Astrocyte of the cerebellum (primary cell): ENCODE results near the gene PRKAR2B.

Experiments
- DNase-seq: peaks from one replicate; pipeline ENCODE4 v3.0.0-alpha.2; 2011; ENCODE audit warnings: low read depth
- H3K4me3 ChIP-seq: 2 replicates; pipeline ENCODE4 v1.5.1; 2011; ENCODE audit warnings: mild to moderate bottlenecking, low read depth, low read length, moderate library complexity
- in situ Hi-C: cut with HindIII; loops from 2 replicates; pipeline ENCODE4 v1.10.0; 2017; ENCODE audit warnings: low sequenced_read_pairs
- TF ChIP-seq, protein P1 (sequence below): IDR thresholded peaks from 2 replicates; pipeline ENCODE4 v1.5.1; 2012; ENCODE audit warnings: low read length, low read depth, moderate library complexity, mild to moderate bottlenecking; ENCODE audit errors: missing control alignments

The PRKAR2B gene

DNA sequence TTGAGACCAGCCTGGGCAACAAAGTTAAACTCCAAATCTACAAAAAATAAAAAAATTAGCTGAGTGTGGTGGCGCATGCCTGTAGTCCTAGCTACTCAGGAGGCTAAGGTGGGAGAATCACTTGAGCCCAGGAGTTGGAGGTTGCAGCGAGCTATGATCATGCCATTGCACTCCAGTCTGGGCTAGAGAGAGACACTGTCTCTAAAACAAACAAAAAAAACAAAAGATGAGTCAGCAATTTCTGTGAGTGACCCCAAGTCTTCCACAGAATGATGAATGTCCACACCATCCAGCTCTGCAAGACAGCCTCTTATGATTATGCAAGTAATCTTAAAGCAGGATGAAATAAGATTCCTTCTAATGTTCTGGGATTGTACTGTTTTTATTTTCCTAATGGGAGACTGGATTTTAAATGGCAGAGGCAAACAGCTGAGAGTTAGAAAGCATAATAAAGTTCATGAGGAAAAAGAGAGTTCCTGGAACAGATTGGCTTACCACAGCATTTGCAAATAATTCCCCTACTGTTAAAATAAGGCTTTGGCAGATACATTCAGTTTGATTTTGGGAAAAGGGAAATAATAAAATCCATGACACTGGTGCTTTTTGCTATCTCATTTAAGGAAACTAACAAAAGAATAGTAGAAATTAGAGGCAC lies 18.9 kb upstream of the PRKAR2B start:
- H3K4me3 ChIP-seq: no peak overlapping the region
- in situ Hi-C loops: no loop called here
- DNase-seq: no peak
- TF ChIP-seq, protein P1, sequence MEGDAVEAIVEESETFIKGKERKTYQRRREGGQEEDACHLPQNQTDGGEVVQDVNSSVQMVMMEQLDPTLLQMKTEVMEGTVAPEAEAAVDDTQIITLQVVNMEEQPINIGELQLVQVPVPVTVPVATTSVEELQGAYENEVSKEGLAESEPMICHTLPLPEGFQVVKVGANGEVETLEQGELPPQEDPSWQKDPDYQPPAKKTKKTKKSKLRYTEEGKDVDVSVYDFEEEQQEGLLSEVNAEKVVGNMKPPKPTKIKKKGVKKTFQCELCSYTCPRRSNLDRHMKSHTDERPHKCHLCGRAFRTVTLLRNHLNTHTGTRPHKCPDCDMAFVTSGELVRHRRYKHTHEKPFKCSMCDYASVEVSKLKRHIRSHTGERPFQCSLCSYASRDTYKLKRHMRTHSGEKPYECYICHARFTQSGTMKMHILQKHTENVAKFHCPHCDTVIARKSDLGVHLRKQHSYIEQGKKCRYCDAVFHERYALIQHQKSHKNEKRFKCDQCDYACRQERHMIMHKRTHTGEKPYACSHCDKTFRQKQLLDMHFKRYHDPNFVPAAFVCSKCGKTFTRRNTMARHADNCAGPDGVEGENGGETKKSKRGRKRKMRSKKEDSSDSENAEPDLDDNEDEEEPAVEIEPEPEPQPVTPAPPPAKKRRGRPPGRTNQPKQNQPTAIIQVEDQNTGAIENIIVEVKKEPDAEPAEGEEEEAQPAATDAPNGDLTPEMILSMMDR: no peak

DNA sequence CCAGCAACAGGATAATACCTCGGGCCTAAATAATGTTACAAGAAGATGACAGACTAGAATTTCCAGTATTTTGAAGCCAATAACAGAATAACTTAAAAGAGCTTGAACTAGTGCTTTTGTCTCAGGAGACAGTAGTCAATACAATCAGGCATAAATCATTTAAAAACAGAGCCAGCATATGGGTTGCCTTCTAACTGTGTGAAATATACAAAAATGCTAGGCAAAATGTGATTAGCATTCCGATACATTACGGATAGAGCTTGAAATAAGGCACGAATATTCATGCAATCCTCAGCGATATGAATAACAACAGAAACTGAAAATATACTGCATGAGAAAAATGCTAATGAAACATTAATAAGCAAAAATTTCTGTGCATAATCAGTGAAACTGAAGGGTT lies 18.3 kb upstream of the PRKAR2B start:
- in situ Hi-C loops: no loop called here
- DNase-seq: no peak
- TF ChIP-seq, protein P1: no peak

DNA sequence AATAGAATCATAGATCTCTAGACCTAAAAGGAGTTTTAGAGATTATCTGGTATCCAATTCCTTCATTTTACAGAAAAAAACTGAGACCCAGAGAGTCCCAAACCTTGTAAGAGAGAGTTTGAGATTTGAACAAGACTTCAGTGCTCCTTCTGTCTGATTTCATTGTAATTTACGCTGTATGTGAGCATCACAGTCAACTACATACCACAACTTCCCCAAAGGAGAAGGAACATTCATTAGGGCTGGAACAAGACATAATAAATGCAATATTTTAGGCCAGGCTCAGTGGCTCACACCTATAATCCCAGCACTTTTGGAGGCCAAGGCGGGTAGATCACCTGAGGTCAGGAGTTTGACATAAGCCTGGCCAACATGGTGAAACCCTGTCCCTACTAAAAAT lies 17.3 kb upstream of the PRKAR2B start:
- H3K4me3 ChIP-seq: no peak overlapping the region
- TF ChIP-seq, protein P1: no peak
- no peak for DNase-seq
- in situ Hi-C loops: no loop called here

More for the DNA sequence above, 18.3 kb upstream of the PRKAR2B start:
- H3K4me3 ChIP-seq: no peak overlapping the region

DNA sequence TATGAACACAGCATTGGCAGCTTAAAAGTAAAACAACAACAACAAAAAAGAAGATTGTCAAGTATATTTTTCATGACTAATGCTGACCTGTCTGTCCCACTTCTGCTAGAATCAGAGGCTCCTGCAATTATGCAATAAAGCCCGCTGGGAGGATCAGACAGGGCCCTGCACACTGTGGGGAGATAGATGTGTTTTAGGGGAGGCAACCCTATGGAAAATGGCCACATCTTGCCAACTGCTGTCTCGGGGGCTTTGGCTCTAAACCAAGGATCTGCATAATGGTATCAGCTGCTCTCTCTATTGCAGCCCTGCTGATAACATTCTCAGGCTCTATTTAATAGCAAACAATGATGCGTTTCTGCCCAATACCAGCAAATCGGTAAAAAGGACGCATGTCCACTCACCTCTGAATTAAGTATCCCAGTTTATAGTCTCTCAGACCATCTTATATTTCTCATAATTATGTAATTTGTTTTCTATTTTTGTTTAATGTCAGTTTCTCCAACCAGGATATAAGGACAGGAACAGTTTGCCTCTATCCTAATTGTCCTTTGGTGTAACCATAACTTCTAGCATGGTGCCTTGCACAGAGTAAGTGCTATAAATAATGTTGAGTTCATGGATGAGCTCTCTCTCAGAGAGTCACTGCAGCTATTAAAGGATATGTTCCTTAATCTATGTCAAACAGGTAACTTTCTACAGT lies 15.3 kb upstream of the PRKAR2B start:
- TF ChIP-seq, protein P1: no peak
- in situ Hi-C loops: no loop called here
- H3K4me3 ChIP-seq: no peak overlapping the region
- DNase-seq: no peak

DNA sequence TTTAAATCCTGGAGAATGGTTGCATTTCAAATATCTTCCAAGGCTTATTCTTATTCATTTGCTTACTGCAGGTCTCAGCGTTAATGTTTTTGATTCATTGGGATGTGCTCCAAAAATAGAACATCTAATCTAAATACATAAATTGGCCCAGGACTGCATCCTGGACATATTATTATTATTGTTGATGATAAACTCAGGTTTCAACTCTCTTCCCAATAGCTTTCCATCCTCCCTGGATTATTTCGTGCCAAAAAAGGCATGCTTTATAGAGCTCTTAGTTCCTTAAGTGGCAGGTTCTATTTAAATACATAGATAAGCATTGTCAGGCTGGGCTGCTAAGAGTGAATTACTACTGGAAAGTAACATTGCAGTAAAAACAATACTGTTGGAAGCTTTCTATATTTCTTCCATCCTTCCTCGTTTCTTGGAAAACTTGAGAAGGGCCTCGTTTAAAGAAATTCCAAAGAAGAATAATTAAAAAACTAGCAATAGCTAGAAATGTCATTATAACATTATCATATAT lies 14.7 kb upstream of the PRKAR2B start:
- H3K4me3 ChIP-seq: no peak overlapping the region
- in situ Hi-C loops: no loop called here
- no peak for DNase-seq
- TF ChIP-seq, protein P1: no peak

DNA sequence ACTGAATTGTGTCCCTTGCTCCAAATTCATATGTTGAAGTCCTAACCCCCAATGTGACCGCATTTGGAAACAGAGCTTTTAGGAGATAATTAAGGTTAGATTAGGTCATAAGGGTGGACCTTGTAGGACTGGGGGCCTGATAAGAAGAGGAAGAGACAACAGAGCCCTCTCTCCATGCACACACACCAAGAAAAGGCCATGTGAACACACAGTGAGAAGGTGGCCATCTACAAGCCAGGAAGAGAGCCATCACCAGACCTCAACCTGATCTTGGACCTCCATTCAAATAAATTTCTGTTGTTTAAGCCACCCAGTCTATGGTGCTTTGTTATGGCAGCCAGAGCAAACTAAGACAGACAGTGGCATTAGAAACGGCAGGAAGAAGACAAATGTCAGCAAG lies 12.5 kb upstream of the PRKAR2B start:
- in situ Hi-C loops: no loop called here
- no peak for DNase-seq

More for the DNA sequence above, 12.5 kb upstream of the PRKAR2B start:
- TF ChIP-seq, protein P1: no peak
- H3K4me3 ChIP-seq: no peak overlapping the region
